GM21717 (cell line): ENCODE results near the gene KCNIP4.

Experiments
- ATAC-seq: cut with Tn5 transposase; IDR thresholded peaks from one replicate; pipeline ENCODE4 v1.9.1; 2021; ENCODE audit warnings: mild to moderate bottlenecking, moderate library complexity; ENCODE audit not compliant: unreplicated experiment

KCNIP4 gene

DNA sequence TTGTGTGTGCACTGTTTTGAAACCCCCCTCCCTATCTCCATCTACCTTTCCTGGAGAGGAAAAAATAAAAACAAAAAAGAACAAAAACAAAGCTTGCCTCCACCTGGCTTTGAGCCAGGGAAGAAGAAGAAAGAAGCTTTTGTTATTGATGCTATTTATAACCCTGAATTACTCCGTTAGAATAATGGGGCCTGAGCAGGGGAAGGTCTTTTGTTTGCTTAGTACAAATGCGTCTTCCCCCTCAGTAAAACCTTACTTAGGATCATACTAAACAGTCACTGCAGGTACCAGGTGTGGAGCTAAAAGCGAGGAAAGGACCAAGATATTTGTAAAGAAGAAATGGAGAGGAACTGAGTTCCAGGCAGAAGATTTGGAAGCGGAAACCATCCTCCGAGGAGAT lies 352.1 kb downstream of the KCNIP4 start:
- no peak for ATAC-seq

DNA sequence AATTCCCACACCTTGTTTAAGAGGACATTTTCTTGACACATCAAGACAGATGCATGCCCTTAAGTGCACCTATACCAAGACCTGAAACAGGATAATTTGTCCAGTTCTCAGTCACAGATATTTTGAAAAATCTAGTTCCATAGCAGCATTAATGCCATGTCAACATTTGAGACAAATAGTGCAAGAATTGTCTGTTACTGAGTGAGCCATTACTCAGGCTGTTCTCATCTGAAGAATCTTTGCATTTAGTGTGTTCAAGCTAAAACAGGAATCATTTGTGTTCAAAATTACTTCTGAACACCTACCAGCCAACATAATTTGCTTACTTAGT lies 354.9 kb downstream of the KCNIP4 start:
- no peak for ATAC-seq

DNA sequence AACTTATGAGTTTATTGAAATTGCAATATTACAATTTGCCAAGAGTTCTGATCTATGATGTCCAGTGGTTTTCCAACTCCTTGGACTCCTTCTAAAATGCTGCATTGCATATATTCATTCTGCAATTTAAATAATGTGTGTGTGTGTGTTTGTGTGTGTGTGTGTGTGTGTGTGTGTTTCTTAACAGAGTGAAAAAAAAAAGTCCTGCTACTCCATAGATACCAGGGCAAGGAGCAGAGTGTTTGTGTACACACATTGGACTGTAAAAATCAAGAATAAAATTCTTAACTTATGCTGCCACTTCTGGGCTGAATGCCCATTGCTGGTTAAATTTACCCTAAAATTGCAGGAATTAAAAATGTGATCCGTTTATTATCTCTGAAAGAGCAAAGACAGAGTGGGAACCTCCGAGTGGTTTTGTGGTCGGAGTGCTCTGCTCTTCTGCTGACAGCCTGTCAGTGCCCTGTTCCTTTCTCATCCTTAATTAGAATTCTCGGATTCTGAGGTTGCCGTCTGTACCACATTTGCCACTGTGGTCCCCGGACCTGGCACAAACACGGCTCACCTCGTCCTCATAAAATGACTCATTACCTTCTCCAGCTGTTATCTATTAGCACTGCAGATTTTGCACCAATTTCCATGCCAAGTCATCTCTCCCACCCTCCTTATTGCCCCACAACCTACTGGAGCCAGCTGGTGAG lies 355.5 kb downstream of the KCNIP4 start:
- no peak for ATAC-seq

DNA sequence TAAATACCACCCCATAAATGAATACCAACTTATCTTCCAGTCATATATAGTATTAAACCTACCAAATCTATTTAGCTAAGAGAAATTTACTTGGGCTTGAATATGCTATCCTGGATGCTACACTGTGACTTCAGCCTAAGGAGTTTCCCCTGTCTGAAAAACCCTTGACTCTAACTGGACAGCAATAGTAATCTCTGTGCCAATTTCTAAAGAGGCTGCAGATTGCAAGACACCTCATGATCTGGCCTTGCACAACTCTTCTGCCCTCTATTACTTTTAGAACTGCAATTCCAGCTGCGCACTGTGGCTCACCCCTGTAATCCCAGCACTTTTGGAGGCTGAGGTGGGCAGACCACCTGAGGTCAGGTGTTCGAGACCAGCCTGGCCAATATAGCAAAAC lies 371.5 kb downstream of the KCNIP4 start:
- no peak for ATAC-seq

DNA sequence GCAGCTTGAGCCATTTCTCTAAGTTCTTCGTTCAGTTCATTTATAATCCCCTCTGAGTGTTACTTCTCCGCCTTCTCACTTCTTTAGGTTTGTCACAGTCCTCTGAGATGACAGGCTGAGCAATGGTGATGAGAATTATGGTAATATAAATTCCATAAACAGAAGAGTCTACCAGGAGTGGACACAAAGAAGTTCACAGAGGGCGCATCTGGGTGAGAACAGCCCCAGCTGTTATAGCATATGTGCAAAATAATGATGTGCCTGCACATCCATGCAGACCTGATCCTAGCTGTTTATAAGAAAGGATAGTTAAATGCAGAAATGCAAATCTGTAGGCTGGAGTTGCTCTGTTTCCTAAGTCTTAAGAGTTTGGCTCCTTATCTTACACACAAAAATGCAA lies 377.5 kb downstream of the KCNIP4 start:
- ATAC-seq = no peak

DNA sequence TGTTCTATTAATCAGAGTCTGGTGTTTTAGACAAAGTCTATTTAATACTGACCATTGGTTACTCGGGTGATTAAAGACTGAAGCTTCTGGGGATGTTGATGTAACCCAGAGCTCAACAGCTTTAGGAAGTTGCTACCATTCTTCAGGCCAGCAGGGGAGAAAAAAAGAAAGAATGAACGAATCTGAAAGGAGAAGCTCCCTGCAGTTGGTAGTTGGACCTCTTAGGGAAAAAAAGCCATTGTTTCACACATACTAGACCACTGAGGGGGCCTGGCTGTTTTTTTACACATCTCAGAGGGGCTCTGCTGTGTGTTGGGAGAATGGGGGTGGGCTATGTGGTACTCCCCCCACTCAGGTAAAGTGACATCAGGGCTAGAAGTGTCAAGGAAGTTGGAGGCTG lies 378.9 kb downstream of the KCNIP4 start:
- ATAC-seq = no peak

DNA sequence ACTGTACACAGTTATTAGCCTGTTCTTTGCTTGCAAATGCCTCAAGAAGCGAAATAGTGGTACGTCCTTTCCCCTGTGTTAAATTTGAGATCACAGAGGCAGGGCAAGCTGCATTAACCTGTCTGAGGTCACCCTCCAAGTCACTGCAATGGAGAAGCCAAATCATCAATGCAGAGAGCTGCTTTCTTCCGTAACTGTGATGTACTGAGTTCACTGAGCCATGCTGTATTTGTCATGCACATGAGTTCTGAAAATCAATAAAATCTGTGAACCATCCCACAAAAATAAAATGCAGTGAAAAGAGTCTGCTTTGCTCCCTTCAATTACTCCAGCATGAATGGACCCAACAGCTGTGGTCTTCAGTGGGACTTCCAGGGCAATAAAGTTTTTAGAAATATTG lies 393.5 kb downstream of the KCNIP4 start:
- no peak for ATAC-seq

DNA sequence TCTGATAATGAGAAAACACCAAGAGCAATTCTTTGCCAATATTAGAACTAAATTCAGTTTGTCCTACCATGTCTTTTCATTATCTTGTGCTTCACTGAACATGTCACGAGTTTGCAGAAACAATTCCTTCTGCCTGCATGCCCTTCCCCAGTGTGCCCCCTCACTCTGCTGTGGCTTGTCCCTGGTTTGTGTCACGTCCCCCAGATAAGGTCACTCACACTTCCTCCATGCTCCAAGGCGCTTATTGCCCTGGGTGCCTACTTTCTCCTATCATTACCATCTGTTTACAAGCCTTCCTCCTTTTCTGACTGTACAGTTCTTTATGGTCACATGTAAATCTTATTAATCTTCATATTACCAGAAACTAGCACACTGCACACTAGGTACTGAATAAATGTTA lies 394.1 kb downstream of the KCNIP4 start:
- no peak for ATAC-seq

DNA sequence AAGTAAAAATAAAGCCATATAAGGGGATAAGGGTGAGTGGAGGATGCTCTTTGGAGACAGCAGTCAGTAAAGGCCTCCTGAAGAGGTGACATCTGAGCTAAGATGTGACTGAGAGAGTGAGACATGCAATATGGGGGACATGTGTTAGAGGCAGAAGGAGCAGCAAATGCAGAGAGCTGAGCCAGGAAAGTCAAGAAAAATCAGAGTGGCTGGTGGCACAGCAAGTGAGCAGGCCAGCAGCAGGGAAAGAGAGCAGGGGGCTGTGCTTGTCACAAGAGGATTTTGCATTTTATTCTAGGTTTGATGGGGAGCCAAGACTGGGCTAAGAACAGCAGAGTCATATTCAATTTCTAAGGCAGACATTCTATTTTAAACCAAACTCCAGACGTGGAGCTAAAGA lies 394.5 kb downstream of the KCNIP4 start:
- ATAC-seq = no peak

DNA sequence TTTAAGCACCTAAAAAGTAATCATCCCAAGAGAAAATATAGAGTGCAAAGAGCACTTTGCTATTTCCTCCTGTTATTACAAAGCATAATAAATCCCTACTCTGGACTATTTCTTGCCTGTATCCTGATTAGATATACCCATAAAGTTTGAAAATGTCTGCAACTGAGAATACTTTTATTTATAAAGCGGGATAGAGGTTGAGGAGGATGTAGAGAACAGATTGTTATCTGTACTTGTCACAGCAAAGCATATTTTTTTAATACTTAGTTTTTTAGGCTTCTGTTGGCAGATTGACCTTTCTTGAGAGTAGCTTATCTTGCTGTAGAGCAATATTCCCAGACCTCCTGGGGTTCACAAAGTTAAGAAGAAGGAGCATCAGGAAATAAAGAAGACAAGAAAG lies 396.1 kb downstream of the KCNIP4 start:
- no peak for ATAC-seq

DNA sequence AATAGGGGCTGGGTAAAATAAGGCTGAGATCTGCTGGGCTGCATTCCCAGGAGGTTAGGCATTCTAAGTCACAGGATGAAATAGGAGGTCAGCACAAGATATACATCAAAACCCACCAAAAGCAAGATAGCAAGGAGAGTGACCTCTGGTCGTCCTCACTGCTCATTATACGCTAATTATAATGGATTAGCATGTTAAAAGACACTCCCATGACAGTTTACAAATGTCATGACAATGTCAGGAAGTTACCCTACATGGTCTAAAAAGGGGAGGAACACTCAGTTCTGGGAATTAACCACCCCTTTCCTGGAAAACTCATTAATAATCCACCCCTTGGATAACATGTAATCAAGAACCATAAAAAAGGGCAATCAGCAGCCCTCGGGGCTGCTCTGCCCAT lies 403.6 kb downstream of the KCNIP4 start:
- no peak for ATAC-seq

DNA sequence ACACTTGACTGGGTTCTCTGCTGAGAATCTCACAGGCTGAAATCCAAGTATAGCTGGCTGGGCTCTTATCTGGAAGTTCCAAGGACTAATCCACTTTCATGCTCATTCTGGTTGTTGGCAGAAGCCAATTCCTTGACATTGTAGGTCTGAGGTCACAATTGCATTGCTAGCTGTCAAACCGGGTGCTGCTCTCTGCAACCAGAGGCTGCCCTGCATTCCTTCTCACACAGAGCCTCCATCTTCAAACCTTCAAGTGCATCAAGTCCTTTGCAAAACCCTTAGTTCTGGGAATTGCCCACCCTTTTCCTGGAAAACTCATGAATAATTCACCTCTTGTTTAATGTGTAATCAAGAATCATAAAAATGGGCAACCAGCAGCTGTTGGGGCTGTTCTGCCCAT lies 404.2 kb downstream of the KCNIP4 start:
- ATAC-seq = no peak

DNA sequence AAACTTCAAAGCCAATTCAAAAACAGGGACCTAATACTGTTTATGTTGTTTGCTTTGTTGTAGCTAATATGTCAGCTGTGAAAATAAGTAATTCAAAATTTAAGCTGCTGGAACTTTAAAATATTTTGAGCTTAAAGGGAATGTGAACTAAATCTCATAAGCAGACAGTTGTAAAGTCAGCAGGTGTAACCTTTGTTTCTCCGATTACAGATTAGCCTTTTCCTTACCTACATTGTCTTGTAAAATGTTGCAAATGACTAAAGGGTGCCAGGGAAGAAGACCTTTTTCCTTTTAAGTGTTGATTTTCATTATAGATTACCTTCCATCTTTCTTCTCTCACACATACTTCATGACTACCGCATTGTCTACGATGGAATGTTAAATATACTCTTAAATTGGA lies 405.1 kb downstream of the KCNIP4 start:
- ATAC-seq = no peak

DNA sequence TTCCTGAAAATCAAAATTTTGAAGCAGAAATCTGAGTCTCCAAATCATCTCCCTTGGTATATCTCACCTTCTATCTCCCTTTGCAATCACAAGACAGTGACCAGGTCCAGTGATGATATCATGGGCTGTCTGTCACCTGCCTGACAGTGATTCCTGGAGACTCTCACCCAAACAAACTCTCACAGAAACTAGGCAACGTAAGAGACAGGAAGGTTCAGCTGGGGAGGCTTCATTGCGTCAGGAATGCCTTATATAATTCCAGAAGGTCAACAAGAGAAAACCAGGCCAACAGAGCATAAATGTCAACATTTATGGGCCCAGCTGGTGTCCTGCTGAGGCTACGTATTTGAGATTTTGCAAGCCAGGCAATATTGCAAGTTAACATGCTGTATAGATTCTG lies 412.7 kb downstream of the KCNIP4 start:
- ATAC-seq = no peak

DNA sequence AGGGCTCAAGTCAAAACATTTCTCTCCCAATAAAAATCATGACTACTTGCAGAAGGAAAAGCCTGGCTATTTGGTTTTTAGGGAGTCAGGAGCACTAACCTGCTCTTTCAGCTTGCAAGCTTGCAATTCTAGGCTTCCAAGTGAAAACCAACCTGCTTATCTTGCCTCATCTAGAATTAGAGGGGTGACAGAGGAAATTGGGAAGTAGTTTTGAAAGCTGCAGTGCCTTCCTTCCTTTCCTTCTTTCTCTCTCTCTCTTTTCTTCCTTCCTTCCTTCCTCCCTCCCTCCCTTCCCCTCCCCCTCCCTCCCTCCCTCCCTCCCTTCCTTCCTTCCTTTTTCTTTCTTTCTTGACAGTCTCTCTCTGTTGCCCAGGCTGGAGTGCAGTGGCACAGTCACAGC lies 417.5 kb downstream of the KCNIP4 start:
- ATAC-seq = no peak

DNA sequence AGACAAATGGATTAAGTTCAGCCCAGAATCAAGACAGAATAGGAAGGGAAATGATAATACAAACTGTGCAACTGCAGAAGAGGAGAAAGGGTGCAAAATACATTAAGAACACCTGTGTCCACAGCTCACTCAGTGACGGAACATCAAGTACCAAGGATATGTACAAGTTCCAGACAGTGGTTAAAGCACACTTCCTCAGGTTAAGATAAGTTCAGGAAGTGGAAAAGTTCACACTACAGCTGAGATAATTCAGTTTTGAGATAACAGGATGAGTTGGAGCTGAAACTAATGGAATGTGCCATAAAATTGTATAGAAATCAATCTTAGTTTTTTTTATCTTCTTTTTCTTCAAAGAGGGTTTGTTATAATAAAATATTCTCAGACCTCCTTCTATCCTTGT lies 419.4 kb downstream of the KCNIP4 start:
- no peak for ATAC-seq

DNA sequence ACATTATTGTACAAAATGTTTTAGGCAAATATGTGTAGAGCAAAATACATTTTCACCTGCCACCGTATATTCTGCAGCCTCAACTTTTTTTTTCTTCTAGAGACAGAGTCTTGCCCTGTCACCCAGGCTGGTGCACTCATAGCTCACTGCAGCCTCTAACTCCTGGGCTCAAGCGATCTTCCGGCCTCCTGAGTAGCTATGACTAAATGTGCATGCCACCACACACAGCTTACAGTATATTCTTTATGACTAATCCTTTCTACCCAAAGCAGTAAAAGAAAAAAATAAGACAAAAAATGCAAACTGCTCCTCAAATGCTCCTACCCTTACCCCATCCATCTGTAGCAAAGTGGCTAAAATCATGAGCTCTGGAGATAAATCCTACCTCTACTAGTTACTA lies 426.3 kb downstream of the KCNIP4 start:
- no peak for ATAC-seq

DNA sequence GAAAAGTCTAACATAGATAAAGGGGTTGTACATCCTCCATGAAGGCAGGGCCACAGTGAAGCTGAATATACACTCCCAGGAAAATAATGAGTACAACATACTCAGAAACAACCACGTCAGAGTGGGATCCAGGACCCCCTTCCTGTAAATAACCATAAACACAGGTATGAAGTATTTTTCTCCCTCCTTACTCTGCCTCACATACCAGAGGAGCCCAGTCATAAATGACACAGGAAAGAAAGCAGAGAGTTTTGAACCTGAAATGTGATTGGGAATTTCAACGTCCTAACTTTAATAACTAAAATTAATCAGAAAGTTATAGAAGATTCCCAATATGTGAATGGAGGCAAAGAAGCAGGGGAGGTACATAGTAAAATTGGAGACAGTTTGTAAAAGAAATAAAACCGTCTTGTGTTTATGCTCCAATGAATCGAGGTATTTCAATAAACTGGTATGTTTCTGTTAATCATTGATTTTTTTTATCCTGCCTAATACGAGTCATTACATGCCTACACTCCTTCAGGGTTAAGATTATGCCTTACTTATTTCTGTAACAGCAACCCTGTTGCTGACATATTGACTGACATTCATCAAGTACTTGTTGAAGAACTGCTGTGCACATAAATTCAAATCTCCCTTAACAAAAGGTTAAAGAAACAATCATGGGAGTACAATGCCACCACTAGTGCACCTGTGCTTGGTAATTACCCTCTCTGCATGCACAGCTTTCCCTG lies 431.3 kb downstream of the KCNIP4 start:
- no peak for ATAC-seq

DNA sequence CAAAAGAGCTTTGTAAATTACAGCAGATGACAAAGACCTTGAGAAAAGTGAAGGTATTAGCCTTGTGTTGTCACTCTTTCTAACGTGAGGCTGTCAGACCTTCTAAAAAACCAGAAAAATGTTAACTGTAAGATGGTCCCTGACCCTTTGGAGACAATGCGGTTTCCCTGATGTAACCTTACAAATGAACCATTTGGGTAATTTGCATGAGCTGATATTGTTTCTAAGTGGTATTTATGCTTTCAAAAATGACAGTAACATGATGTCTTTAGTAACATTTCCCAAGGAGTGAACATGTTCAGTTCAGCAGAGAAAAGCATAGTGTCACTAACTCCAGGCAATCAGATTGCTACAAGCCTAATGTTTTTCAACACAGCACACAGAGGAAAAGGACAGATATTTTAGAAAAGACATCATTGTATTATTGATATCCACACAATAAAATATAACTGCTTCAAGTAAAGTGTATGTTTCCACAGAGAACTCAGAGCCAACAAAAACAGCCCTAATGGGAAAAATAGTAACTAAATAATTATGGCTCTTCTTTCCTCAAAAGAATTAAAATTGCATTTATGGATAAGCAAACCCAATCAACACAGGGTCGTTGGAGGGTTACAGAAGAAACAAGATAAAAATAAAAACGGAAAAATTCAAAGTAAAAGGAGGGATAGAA lies 434.4 kb downstream of the KCNIP4 start:
- no peak for ATAC-seq

DNA sequence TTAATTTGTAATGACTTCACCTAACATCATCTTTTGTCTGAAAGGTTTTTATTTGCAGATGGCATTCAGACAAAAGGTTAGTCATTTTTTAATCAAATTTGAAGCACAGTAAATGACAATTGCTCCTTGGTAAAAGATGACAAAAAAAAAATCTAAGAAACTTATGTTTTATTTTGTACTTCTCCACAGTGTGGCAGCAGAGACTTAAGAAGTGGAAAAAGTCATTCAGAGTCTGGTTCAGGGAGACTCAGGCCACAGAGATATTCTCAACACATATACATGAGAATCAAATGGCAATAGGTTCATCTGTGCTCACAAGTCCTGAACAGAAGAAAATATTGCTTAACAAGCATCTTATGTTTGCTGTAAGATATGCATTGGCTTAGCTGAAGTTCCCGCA lies 436.2 kb downstream of the KCNIP4 start:
- no peak for ATAC-seq

DNA sequence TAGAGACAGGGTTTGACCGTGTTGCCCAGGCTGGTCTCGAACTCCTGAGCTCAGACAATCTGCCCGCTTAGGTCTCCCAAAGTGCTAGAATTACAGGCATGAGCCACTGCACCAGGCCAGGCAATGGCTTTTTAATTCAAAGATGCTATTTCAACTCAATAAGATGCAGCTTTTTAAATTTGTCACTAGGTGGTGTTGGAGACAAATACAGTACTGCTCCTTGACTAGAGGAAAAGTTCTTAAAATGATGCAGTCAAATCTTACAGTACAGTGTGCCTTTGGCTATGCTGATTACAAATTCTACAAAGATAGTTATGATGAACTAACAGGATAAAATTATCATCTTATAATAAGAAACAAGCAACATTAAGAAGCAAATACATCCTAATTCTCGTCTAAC lies 441.1 kb downstream of the KCNIP4 start:
- ATAC-seq = no peak

DNA sequence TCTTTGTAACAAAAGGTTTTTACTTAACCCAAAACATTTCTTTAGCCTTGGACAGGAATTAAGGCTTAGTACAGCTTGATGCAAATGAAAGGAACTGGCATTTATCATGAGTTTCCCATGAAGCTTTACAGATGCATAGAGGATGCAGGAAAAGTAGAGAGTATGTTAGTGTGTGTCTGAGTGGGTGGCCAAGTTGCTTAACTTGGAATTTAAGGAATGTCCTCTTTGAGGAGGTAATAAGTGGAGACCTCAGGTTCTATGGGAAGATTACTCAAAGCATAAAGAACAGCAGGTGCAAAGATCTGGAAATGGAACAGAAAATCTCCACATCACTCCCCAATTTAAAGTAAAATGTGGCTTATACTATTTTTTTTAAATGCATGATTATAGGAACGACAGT lies 457.9 kb downstream of the KCNIP4 start:
- no peak for ATAC-seq
